LNCaP clone FGC (cell line): ENCODE data around the gene PRMT7.

Experiments used
- DNase-seq: peaks from one replicate; pipeline ENCODE4 v3.0.0-alpha.2; 2011; ENCODE audit warnings: low read depth
- H3K4me3 ChIP-seq: 2 replicates; pipeline ENCODE4 v1.5.1; 2011; ENCODE audit warnings: mild to moderate bottlenecking, low read depth, low read length, control low read depth
- TF ChIP-seq, protein P1 (sequence below): IDR thresholded peaks from 2 replicates; pipeline ENCODE4 v1.5.1; 2012; ENCODE audit warnings: mild to moderate bottlenecking; ENCODE audit not compliant: control insufficient read depth, insufficient read depth; ENCODE audit errors: extremely low read depth

The PRMT7 gene

DNA sequence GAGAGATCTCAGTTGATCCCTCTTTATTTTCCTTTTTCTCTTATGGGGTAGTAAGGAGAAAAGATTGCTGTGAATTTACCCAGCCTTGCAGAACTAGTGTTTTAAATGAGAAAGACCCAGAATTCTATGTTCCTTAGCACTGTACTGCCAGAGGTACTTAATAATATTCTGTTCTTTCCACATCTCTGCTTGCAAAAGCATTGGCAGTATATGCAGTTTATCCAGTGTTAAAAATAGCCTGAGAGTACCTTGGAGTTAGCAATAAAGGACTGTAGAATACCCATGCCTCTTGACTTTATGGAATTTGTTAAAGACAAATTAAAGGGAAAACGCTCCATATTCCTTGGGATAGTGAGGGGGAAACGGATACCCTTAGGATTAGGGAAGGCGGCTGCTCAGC, 34.6 kb upstream of the PRMT7 start:
- H3K4me3 ChIP-seq = no peak overlapping the region
- TF ChIP-seq, protein P1, sequence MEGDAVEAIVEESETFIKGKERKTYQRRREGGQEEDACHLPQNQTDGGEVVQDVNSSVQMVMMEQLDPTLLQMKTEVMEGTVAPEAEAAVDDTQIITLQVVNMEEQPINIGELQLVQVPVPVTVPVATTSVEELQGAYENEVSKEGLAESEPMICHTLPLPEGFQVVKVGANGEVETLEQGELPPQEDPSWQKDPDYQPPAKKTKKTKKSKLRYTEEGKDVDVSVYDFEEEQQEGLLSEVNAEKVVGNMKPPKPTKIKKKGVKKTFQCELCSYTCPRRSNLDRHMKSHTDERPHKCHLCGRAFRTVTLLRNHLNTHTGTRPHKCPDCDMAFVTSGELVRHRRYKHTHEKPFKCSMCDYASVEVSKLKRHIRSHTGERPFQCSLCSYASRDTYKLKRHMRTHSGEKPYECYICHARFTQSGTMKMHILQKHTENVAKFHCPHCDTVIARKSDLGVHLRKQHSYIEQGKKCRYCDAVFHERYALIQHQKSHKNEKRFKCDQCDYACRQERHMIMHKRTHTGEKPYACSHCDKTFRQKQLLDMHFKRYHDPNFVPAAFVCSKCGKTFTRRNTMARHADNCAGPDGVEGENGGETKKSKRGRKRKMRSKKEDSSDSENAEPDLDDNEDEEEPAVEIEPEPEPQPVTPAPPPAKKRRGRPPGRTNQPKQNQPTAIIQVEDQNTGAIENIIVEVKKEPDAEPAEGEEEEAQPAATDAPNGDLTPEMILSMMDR = no peak
- no peak for DNase-seq

DNA sequence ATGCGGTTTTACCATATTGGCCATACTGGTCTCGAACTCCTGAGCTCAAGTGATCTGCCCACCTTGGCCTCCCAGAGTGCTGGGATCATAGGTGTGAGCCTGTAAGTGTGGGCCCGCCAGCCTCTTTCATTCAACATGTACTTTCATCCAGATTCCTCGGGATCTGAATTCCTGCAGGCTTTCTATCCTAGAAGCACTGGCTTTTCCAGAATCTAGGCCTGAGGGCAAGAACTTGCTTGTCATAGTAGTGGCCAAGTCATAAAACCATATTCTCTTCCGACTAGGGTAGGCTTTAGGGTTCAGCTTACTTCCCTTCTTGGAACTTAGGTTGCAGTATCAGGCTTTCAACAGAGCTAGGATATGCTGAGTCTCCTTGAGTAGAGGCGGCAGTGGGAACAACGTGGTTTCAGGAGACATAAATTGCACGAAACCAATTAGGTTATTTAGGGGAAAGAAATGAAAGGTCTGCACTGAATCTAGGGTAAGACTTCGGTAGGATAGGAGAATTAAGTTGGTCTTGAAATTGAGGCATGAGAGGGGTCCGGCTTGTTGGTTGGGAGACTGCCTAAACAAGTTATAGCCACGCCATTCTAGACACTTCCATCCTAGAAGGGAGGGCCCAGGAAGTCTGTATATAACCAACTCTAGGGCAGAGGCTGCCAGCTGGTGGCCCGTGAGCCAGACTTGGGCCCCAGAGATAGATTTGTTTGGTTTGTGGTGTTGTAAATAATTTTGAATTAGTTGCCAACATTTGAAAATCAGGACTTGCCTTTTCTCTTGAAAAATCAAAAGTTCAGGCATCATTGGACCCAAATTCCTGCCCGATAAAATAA, 30.9 kb upstream of the PRMT7 start:
- no peak overlapping the region for H3K4me3 ChIP-seq
- no peak for DNase-seq
- TF ChIP-seq, protein P1 = no peak

DNA sequence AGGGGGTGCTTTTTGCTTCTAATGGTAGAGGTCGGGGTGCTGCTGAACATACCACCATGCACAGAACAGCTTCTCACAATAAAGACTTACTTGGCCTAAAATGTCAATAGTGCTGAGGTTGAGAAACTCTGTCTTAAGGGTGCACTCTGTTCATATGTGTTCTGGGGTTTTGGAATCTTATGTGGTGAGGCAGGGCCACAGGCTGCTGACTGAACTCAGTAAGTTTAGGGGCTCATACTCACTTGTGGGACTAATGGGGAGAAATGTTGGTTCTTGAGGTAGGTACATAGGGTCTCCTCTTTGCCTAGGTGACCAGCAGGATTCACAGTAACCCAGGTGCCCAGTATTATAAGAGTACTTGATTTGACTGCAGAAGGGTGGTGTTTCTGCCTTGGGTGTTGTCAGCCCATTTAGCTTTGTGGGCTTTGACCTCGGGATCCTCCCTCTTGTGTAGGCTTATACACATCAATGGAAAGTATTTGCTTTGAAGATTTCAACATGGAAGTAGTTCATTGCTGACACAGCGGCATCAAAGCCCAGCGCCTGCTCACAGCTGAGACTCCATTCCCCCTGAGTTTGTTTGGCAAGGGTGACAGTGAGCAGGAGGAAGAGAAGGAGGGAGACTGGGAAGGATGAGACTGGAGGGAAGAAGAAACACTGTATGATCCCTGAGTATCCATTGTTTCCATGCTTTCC, 29.3 kb upstream of the PRMT7 start:
- TF ChIP-seq, protein P1 = no peak
- DNase-seq = no peak
- H3K4me3 ChIP-seq = no peak overlapping the region

DNA sequence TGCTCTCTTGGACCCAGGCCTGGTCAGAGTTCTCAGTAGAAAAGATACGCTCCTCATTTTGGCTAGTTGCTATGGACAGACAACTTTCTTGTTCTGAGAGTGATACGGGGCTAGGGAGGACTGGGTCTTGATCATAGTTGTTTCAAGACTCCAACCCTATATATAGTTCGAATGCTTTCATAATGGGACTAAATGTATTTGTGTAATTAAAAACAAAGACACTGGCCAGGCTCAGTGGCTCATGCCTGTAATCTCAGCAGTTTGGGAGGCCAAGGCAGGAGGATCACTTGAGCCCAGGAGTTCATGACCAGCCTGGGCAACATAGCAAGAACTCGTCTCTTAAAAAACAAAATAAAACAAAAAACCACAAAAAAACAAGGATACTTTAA, 28.8 kb upstream of the PRMT7 start:
- TF ChIP-seq, protein P1 = no peak
- no peak overlapping the region for H3K4me3 ChIP-seq
- DNase-seq = no peak

DNA sequence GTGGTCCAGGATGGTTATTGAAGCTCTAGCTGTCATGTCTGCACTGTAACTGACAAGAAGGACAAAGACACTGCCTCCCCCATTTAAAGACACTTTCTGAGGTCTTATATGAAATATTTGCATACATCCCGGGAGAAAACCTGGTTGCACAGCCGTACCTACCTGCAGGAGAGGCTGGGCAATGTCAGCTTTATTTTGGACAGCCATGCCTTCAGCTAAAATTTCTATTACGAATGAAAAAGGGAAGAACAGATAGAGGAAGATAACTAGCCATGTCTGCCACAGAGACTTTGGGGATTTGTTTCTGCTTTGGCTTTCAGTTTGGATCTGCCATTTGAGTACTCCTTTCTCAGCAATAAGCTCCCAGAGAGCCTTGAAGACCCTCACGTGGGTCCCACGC, 27.5 kb upstream of the PRMT7 start:
- TF ChIP-seq, protein P1 = no peak
- no peak overlapping the region for H3K4me3 ChIP-seq
- no peak for DNase-seq

DNA sequence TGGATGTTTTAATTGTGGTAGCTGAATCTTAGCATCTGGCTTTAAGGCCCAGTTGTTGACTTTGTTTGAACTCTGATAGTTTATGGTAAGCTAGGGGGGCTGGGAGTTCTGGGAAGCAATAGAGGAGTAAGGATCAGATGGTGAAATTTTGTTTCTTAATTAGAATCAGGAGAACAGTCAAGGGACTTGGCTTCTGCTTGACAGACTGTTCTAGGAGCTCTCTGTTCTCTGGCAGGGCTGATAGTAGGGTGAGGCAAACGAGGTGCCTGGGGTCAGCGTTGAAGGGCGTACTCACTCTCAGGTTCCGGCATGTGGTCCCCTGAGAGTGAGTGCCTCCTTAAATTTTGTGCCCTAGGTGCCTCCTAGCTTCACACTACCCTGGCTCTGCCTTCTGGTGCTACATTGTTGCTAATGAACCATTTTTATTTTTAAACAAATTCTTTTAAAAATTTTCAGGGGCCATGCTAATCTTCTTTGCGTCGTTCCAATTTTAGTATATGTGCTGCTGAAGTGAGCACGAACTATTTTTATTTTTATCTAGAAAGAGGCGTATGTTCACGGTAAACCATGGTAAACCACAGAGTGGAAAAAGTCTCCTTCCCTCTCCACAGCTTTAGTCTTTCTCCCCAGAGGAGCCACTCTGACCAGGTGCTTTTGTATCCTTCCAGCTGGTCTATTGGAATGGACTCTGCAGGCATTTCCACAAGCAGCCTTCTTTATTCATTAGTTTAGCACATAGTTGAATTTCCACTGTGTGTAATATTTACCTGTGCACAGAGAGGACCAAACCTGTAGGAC, 26.8 kb upstream of the PRMT7 start:
- DNase-seq = no peak
- no peak overlapping the region for H3K4me3 ChIP-seq
- TF ChIP-seq, protein P1 = no peak
